DND-41 (cell line): ENCODE results near the gene SCYL2.

ENCODE experiments used
- CTCF ChIP-seq: IDR thresholded peaks from 2 replicates; pipeline ENCODE4 v1.5.1; 2012; ENCODE audit warnings: borderline replicate concordance, low read length, moderate library complexity, mild to moderate bottlenecking; ENCODE audit not compliant: poor library complexity, severe bottlenecking; ENCODE audit errors: extremely low read depth
- EZH2 ChIP-seq: IDR thresholded peaks from 3 replicates; pipeline ENCODE4 v1.6.1; 2012; ENCODE audit warnings: borderline replicate concordance, low read depth, mild to moderate bottlenecking, moderate library complexity, low read length, inconsistent platforms; ENCODE audit not compliant: severe bottlenecking

GRCh38 chr12:100243137-100243536, 23.8 kb upstream of the SCYL2 start:
- TF ChIP-seq EZH2 (no peak), CTCF (no peak)
